ENCODE measurements around the gene RUFY1. TPM values are rescaled to one million over a fixed set of nuclear protein-coding genes. Genes with fewer than 3 reads are reported as not detected.
"Not testable (repeated sequence)": the region's sequence is repeated elsewhere in the genome, so short reads cannot be mapped to it uniquely, and the experiment has no call there.

The RUFY1 gene
- total and polyA plus RNA-seq, 2 experiments from 2014 or later, result 38.6 to 42.3 TPM

GRCh38 chr5:179512452-179513000 lies 37.8 kb upstream of the RUFY1 start:
- Histone ChIP-seq H3K79me2 (no peaks in the 10 kb centered on the region), H3K4me2 (no peak overlapping the region), H3K36me3 (replicated peaks; ENCODE audit: insufficient read depth, low read depth) (no peaks in the 10 kb centered on the region), H3K27ac (no peak overlapping the region), H3K4me1 (ENCODE audit: insufficient read depth) (no peaks in the 10 kb centered on the region), H3K9me2 (replicated peaks; ENCODE audit: insufficient read depth) (no peaks in the 10 kb centered on the region), H3K9me3 (ENCODE audit: low read depth) (no peaks in the 10 kb centered on the region), H3K4me3 (no peak overlapping the region), H2AFZ (no peak overlapping the region), H4K20me1 (ENCODE audit: insufficient read depth, poor library complexity, severe bottlenecking) (no peaks in the 10 kb centered on the region), H3K27me3 (no peaks in the 10 kb centered on the region)
- WGBS (ENCODE audit: low lambda C conversion rate, missing lambda C conversion rate), result 94% methylated on average over 15 of the region's 15 CpGs
- TF ChIP-seq CTCF (IDR thresholded peaks at IDR 0.05; ENCODE audit: poor library complexity), result no peak
- no peak for TF ChIP-seq EZH2 (IDR thresholded peaks at IDR 0.05; ENCODE audit: borderline replicate concordance)
- no peak for TF ChIP-seq EZH2phosphoT487 (IDR thresholded peaks at IDR 0.05; ENCODE audit: low read depth, severe bottlenecking, unreplicated experiment)
- DNase-seq (ENCODE audit: low spot score), result no peak

GRCh38 chr5:179515501-179515900 lies 34.9 kb upstream of the RUFY1 start:
- WGBS (ENCODE audit: low lambda C conversion rate, missing lambda C conversion rate), result 78% methylated on average over 7 of the region's 7 CpGs
- not testable (repeated sequence) for H3K9me2 ChIP-seq (replicated peaks; ENCODE audit: insufficient read depth); H3K4me1 ChIP-seq (ENCODE audit: insufficient read depth); H3K27me3 ChIP-seq; H3K27ac ChIP-seq; DNase-seq (ENCODE audit: low spot score); H4K20me1 ChIP-seq (ENCODE audit: insufficient read depth, poor library complexity, severe bottlenecking); H3K9me3 ChIP-seq (ENCODE audit: low read depth); H3K4me2 ChIP-seq; H2AFZ ChIP-seq; H3K36me3 ChIP-seq (replicated peaks; ENCODE audit: insufficient read depth, low read depth); H3K4me3 ChIP-seq; H3K79me2 ChIP-seq

GRCh38 chr5:179516221-179516620 lies 34.1 kb upstream of the RUFY1 start:
- Histone ChIP-seq H3K4me2 (no peak overlapping the region), H3K27me3 (no peaks in the 10 kb centered on the region), H3K36me3 (replicated peaks; ENCODE audit: insufficient read depth, low read depth) (no peaks in the 10 kb centered on the region), H4K20me1 (ENCODE audit: insufficient read depth, poor library complexity, severe bottlenecking) (no peaks in the 10 kb centered on the region), H3K27ac (no peak overlapping the region), H3K9me2 (replicated peaks; ENCODE audit: insufficient read depth) (no peaks in the 10 kb centered on the region), H3K4me3 (no peak overlapping the region), H2AFZ (no peak overlapping the region), H3K79me2 (no peaks in the 10 kb centered on the region), H3K9me3 (ENCODE audit: low read depth) (no peaks in the 10 kb centered on the region), H3K4me1 (ENCODE audit: insufficient read depth) (no peaks in the 10 kb centered on the region)
- no peak for TF ChIP-seq EZH2phosphoT487 (IDR thresholded peaks at IDR 0.05; ENCODE audit: low read depth, severe bottlenecking, unreplicated experiment)
- TF ChIP-seq CTCF (IDR thresholded peaks at IDR 0.05; ENCODE audit: poor library complexity), result no peak
- TF ChIP-seq EZH2 (IDR thresholded peaks at IDR 0.05; ENCODE audit: borderline replicate concordance), result no peak
- DNase-seq (ENCODE audit: low spot score), result no peak
- WGBS (ENCODE audit: low lambda C conversion rate, missing lambda C conversion rate), result 79% methylated on average over 9 of the region's 9 CpGs

GRCh38 chr5:179517746-179518145 lies 32.6 kb upstream of the RUFY1 start:
- H3K4me3 ChIP-seq; DNase-seq (ENCODE audit: low spot score); H3K4me1 ChIP-seq (ENCODE audit: insufficient read depth); H3K36me3 ChIP-seq (replicated peaks; ENCODE audit: insufficient read depth, low read depth); H4K20me1 ChIP-seq (ENCODE audit: insufficient read depth, poor library complexity, severe bottlenecking); H3K27ac ChIP-seq; H3K9me3 ChIP-seq (ENCODE audit: low read depth); H3K27me3 ChIP-seq; H2AFZ ChIP-seq; H3K4me2 ChIP-seq; H3K9me2 ChIP-seq (replicated peaks; ENCODE audit: insufficient read depth); H3K79me2 ChIP-seq: not testable (repeated sequence)
- WGBS (ENCODE audit: low lambda C conversion rate, missing lambda C conversion rate), result 86% methylated on average over 5 of the region's 7 CpGs

GRCh38 chr5:179518369-179518768 lies 32.0 kb upstream of the RUFY1 start:
- not testable (repeated sequence) for H2AFZ ChIP-seq; H3K9me2 ChIP-seq (replicated peaks; ENCODE audit: insufficient read depth); H3K4me3 ChIP-seq; H3K36me3 ChIP-seq (replicated peaks; ENCODE audit: insufficient read depth, low read depth); H4K20me1 ChIP-seq (ENCODE audit: insufficient read depth, poor library complexity, severe bottlenecking); H3K9me3 ChIP-seq (ENCODE audit: low read depth); H3K4me1 ChIP-seq (ENCODE audit: insufficient read depth); H3K27me3 ChIP-seq; H3K27ac ChIP-seq; H3K4me2 ChIP-seq; H3K79me2 ChIP-seq; DNase-seq (ENCODE audit: low spot score)
- 74% methylated on average over 15 of the region's 17 CpGs for WGBS (ENCODE audit: low lambda C conversion rate, missing lambda C conversion rate)

Data from hepatocyte (in vitro differentiated cells).